Measurements from ENCODE around the gene DSC3.
A peak's percentile ranks its signal among the peaks of the same experiment; 100 is the strongest.

The DSC3 gene

DNA sequence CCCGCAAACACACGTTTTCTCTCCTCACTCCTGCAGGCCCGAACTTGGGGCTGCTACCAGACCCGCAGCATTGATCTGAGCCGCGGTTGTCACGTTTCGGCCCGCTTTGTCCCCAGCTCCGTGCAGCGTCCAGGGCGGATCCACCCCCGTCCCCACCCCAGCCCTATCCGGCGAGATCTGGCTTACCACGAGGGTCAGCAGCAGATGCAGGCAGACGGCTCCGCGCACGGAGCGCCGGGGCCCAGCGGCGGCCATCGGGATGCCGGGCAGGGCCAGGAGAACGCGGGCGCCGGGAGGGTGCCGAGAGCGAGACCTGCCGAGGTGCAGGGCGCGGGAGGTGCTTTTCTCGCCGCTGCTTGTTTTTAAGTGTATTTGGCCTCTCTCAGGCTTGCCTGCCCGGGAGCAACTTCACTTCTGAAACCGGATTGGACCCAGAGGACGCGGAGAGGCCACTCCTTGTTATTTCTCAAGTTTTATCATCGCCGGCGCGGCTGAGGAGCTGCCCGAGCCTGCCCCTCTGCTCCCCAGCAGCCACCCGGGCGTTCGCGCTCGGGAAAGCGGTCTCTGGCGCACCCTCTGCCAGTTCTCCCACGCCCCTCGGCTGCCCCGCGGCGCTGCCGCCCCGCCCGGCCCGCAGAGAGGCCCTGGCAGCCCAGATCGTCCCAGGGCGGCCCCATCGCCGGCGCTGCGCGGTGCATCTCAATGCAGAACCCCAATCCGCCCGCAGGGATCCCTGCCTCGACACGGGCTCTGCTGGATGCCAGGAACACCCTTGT is at the start of gene DSC3:
Gene DSC3, minus strand, starts transcription at position 337 of the 776 bp plus-strand sequence. Its CDS starts 82 bp downstream, at position 255.
- TF ChIP-seq, protein P1, sequence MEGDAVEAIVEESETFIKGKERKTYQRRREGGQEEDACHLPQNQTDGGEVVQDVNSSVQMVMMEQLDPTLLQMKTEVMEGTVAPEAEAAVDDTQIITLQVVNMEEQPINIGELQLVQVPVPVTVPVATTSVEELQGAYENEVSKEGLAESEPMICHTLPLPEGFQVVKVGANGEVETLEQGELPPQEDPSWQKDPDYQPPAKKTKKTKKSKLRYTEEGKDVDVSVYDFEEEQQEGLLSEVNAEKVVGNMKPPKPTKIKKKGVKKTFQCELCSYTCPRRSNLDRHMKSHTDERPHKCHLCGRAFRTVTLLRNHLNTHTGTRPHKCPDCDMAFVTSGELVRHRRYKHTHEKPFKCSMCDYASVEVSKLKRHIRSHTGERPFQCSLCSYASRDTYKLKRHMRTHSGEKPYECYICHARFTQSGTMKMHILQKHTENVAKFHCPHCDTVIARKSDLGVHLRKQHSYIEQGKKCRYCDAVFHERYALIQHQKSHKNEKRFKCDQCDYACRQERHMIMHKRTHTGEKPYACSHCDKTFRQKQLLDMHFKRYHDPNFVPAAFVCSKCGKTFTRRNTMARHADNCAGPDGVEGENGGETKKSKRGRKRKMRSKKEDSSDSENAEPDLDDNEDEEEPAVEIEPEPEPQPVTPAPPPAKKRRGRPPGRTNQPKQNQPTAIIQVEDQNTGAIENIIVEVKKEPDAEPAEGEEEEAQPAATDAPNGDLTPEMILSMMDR (IDR thresholded peaks at IDR 0.05; ENCODE audit: unreplicated experiment in 3 of 3), result no peak
- Mint-ChIP-seq H3K36me3 (ENCODE audit: low read depth) (no peaks in the 10 kb centered on the region), H3K4me1 (peaks cover 21% of the 10 kb centered on the region), H3K4me3 (peak within 1 kb of the TSS; percentile 92 to 96 (median 96)), H3K9me3 (peaks cover 6% of the 10 kb centered on the region), H3K27me3 (ENCODE audit: low read depth) (peaks cover 88% of the 10 kb centered on the region), H3K27ac (peak within 1 kb of the TSS; percentile 88 to 96 (median 89))

- H3K27ac Mint-ChIP-seq, result no peak overlapping the region
- no peaks in the 10 kb centered on the region for H3K27me3 Mint-ChIP-seq (ENCODE audit: low read depth)
- H3K9me3 Mint-ChIP-seq, result no peaks in the 10 kb centered on the region
- H3K4me1 Mint-ChIP-seq, result no peaks in the 10 kb centered on the region
- no peak overlapping the region for H3K4me3 Mint-ChIP-seq
- TF ChIP-seq, protein P1 (IDR thresholded peaks at IDR 0.05; ENCODE audit: unreplicated experiment in 3 of 3), result no peak
- H3K36me3 Mint-ChIP-seq (ENCODE audit: low read depth), result peaks cover 47% of the 10 kb centered on the region
Observed at GRCh38 chr18:31091350-31091749, 48.8 kb upstream of the DSC3 start.

DNA sequence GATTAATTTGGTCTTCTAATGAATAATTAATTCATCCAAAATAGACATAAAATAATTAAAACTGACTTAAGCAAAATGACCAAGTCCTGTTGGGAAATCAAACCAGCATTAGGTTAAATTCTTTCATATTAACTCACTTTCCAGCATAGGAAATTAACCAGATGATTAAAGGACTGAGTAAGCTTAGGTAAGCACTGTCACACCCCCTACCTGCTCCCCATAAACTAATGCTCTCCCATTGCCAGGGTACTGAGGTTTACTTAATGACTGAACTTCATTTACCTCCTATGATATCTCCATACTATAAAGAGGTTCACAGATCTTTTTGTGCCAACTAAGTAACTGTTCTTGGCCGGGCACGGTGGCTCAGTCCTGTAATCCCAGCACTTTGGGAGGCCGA is 46.0 kb upstream of the DSC3 start:
- no peaks in the 10 kb centered on the region for H3K9me3 Mint-ChIP-seq
- H3K4me3 Mint-ChIP-seq, result no peak overlapping the region
- H3K27me3 Mint-ChIP-seq (ENCODE audit: low read depth), result no peaks in the 10 kb centered on the region
- H3K4me1 Mint-ChIP-seq, result no peaks in the 10 kb centered on the region
- H3K36me3 Mint-ChIP-seq (ENCODE audit: low read depth), result peaks cover 66% of the 10 kb centered on the region
- H3K27ac Mint-ChIP-seq, result no peak overlapping the region
- TF ChIP-seq, protein P1 (IDR thresholded peaks at IDR 0.05; ENCODE audit: unreplicated experiment in 3 of 3), result no peak

DNA sequence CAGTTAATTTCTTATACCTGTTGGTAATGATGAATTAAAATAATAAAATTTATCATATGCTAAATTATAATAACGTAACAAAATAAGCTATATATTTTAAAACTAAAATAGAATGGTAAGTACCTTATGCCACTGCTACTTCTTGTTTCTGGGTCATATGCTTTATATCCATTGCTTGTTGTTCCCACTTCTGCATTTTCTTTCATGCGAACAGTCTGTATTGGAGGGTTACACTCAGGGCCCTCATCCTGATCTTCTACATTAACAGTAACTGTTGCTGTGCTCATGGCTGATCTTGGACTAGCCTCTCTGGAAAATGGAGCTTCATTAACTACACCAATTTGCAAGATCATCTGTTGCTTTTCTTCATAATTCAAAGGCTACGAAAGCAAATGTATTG is 37.4 kb upstream of the DSC3 start:
- TF ChIP-seq, protein P1 (IDR thresholded peaks at IDR 0.05; ENCODE audit: unreplicated experiment in 3 of 3), result no peak
- no peaks in the 10 kb centered on the region for H3K9me3 Mint-ChIP-seq
- H3K4me3 Mint-ChIP-seq, result no peak overlapping the region
- peaks cover 70% of the 10 kb centered on the region for H3K36me3 Mint-ChIP-seq (ENCODE audit: low read depth)
- H3K27me3 Mint-ChIP-seq (ENCODE audit: low read depth), result peaks cover 4% of the 10 kb centered on the region
- no peaks in the 10 kb centered on the region for H3K4me1 Mint-ChIP-seq
- no peak overlapping the region for H3K27ac Mint-ChIP-seq

DNA sequence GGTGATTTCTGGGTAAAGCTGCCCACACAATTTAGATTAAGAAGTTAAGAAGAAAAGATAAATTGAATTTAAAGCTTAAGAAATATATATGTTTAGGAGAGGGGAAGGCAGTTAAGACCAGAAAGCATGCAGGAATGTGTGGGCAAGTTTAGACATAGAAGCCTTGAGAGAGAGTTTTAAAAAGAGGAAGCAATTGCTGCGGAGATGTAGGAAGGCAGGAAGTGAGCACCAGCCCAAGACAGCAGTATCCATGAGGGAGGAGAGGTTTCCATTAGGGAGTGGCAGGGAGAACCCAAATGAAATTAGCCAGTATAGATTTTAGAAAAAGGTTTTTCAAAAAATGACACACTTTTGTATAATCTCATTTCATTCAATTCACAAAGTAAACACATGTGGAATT is 35.3 kb upstream of the DSC3 start:
- Mint-ChIP-seq H3K36me3 (ENCODE audit: low read depth) (peaks cover 67% of the 10 kb centered on the region), H3K4me3 (no peak overlapping the region), H3K9me3 (no peaks in the 10 kb centered on the region), H3K4me1 (no peaks in the 10 kb centered on the region), H3K27me3 (ENCODE audit: low read depth) (peaks cover 4% of the 10 kb centered on the region), H3K27ac (no peak overlapping the region)
- TF ChIP-seq, protein P1 (IDR thresholded peaks at IDR 0.05; ENCODE audit: unreplicated experiment in 3 of 3), result no peak

DNA sequence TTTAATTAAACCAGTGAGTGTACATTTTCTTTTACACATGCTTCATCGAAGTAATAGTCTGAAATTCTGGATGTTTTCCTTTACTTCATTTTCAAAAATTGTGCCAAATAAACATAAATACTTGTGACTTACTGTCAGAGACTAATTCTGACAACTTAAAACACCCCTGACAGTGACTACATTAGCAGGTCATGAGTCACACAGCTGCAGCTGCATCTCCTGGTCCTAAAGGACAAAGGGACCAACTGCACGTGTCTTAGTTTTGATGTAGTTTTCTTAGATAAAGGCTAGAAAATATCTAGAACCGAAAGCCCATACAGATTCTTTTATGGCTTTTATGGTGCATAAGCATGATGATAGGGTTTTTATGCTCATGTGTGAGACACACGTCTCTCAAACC is 29.6 kb upstream of the DSC3 start:
- peaks cover 4% of the 10 kb centered on the region for H3K27me3 Mint-ChIP-seq (ENCODE audit: low read depth)
- H3K36me3 Mint-ChIP-seq (ENCODE audit: low read depth), result peaks cover 54% of the 10 kb centered on the region
- H3K4me3 Mint-ChIP-seq, result no peak overlapping the region
- H3K27ac Mint-ChIP-seq, result no peak overlapping the region
- H3K9me3 Mint-ChIP-seq, result no peaks in the 10 kb centered on the region
- peaks cover 6% of the 10 kb centered on the region for H3K4me1 Mint-ChIP-seq
- TF ChIP-seq, protein P1 (IDR thresholded peaks at IDR 0.05; ENCODE audit: unreplicated experiment in 3 of 3), result no peak

Measured in nephron (organoid).